ENCODE results near the gene TMC1.

DNA sequence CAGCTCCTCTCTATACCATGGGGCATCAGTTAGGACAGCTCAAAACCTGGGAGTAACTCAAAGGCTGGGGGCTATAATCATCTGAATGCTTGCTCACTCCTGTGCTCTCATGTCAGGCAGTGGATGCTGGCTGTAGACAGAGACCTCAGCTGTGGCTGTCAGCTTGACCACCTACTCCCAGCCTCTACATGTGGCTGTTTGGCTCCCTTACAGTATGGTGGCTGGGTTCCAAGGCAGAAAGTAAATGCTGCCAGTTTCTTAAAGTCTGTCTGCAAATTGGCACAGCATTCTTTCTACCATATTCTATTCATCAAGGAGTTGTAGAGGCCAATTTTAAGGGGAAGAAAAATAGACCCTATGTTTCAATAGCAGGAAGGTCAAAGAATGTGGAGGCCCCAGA lies 66.9 kb downstream of the TMC1 start:
- TF ChIP-seq ZSCAN29 (IDR thresholded peaks at IDR 0.05) (no peak), RAD21 (IDR thresholded peaks at IDR 0.05; ENCODE audit: insufficient read depth, low read depth, low read length) (no peak), SUPT20H (IDR thresholded peaks at IDR 0.05; ENCODE audit: borderline replicate concordance, control insufficient read depth, low read depth, low read length) (no peak), ZNF274 (IDR thresholded peaks at IDR 0.05; ENCODE audit: insufficient read depth, insufficient read length) (no peak), EZH2 (IDR thresholded peaks at IDR 0.05; ENCODE audit: borderline replicate concordance, control insufficient read depth, low read depth, low read length) (no peak), POLR2AphosphoS5 (IDR thresholded peaks at IDR 0.05; ENCODE audit: low read length) (no peak), USF2 (IDR thresholded peaks at IDR 0.05; ENCODE audit: borderline replicate concordance, low read depth, low read length) (no peak), BACH1 (IDR thresholded peaks at IDR 0.05; ENCODE audit: borderline replicate concordance) (no peak)
- TF ChIP-seq, protein P1, sequence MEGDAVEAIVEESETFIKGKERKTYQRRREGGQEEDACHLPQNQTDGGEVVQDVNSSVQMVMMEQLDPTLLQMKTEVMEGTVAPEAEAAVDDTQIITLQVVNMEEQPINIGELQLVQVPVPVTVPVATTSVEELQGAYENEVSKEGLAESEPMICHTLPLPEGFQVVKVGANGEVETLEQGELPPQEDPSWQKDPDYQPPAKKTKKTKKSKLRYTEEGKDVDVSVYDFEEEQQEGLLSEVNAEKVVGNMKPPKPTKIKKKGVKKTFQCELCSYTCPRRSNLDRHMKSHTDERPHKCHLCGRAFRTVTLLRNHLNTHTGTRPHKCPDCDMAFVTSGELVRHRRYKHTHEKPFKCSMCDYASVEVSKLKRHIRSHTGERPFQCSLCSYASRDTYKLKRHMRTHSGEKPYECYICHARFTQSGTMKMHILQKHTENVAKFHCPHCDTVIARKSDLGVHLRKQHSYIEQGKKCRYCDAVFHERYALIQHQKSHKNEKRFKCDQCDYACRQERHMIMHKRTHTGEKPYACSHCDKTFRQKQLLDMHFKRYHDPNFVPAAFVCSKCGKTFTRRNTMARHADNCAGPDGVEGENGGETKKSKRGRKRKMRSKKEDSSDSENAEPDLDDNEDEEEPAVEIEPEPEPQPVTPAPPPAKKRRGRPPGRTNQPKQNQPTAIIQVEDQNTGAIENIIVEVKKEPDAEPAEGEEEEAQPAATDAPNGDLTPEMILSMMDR (IDR thresholded peaks at IDR 0.05 in 2 of 3, conservative IDR thresholded peaks at IDR 0.05 in 1 of 3; ENCODE audit: control insufficient read depth in 2 of 3, extremely low read depth in 1 of 3, insufficient read depth in 1 of 3, low read depth in 3 of 3, low read length in 3 of 3), result no peak

Data from GM12878 (cell line).